GM21528 (cell line): Measurements from ENCODE around the gene DEAF1.
A peak's percentile ranks its signal among the peaks of the same experiment; 100 is the strongest.
"Not testable (repeated sequence)": the region's sequence is repeated elsewhere in the genome, so short reads cannot be mapped to it uniquely, and the experiment has no call there.

Source experiments
- ATAC-seq: cut with Tn5 transposase; IDR thresholded peaks from one replicate; pipeline ENCODE4 v1.9.1; 2021; ENCODE audit warnings: mild to moderate bottlenecking, moderate library complexity; ENCODE audit not compliant: unreplicated experiment, low FRiP score

The DEAF1 gene, protein sequence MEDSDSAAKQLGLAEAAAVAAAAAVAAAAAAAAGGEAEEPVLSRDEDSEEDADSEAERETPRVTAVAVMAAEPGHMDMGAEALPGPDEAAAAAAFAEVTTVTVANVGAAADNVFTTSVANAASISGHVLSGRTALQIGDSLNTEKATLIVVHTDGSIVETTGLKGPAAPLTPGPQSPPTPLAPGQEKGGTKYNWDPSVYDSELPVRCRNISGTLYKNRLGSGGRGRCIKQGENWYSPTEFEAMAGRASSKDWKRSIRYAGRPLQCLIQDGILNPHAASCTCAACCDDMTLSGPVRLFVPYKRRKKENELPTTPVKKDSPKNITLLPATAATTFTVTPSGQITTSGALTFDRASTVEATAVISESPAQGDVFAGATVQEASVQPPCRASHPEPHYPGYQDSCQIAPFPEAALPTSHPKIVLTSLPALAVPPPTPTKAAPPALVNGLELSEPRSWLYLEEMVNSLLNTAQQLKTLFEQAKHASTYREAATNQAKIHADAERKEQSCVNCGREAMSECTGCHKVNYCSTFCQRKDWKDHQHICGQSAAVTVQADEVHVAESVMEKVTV

GRCh38 chr11:694563-695287 lies at the start of gene DEAF1:
DEAF1 (minus strand) TSS chr11:695222; CDS start chr11:695047, 175 bp downstream.
- peak; percentile 75 for ATAC-seq

- ATAC-seq: no peak
These were observed 47.7 kb upstream of the DEAF1 start for GRCh38 chr11:742571-743201.

DNA sequence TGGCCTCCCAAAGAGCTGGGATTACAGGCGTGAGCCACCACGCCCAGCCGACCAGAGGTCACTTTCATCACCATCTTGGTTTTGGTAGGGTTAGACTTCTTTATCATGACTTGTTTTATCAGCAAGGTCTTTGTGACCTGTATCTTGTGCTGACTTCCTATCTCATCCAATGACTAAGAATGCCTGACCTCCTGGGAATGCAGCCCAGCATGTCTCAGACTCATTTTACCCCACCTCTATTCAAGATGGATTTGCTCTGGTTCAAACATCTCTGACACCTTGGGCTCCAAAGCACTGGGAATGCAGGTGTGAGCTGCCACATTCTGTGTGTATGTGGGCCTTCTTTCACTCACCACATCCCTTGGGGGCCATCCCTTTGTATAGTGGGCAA lies 47.1 kb upstream of the DEAF1 start:
- no peak for ATAC-seq

DNA sequence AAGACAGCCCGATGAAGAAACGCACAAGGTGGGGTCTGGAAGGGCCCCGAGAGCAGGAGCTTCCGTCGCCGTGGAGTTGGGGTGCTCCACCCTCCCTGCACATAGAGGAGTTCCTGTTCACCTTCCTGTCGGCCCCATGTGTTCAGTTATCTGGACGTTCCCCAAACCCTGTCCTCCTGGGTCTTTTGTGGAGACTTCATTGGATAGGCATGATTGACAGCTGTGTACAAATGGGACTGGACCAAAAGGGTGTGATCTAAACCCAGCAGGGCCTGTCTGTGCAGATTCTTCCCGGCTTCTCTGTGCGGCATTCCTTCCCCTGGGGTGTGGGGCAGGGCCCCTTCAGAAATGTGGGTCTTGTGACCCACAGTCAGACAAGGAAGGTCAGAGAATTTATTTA lies 42.9 kb upstream of the DEAF1 start:
- ATAC-seq: not testable (repeated sequence)

- no peak for ATAC-seq
These were observed 42.3 kb upstream of the DEAF1 start for GRCh38 chr11:737366-737765.

- not testable (repeated sequence) for ATAC-seq
These were observed 39.5 kb upstream of the DEAF1 start for GRCh38 chr11:734541-734940.

DNA sequence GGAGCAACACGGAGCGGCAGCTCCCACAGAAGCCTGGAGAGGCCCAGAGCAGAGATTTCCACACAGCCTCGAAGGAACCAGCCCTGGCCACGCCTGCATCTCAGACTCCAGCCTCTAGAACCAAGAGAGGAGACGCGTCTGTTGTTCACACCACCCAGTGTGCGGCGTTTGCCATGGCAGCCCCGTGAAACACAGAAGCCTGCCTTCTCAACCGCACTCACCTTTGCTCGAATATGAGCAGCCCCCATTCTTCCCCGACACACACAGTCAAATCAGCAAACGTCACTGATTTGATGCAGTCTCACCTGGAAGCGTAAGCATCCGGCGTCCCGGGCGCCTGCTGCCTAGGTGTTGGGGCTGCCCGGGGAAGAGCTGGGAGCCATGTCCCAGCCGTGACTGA lies 38.0 kb upstream of the DEAF1 start:
- no peak for ATAC-seq

- no peak for ATAC-seq
These were observed 34.6 kb upstream of the DEAF1 start for GRCh38 chr11:729492-730074.

GRCh38 chr11:728901-729491 lies 34.0 kb upstream of the DEAF1 start:
- ATAC-seq: no peak

DNA sequence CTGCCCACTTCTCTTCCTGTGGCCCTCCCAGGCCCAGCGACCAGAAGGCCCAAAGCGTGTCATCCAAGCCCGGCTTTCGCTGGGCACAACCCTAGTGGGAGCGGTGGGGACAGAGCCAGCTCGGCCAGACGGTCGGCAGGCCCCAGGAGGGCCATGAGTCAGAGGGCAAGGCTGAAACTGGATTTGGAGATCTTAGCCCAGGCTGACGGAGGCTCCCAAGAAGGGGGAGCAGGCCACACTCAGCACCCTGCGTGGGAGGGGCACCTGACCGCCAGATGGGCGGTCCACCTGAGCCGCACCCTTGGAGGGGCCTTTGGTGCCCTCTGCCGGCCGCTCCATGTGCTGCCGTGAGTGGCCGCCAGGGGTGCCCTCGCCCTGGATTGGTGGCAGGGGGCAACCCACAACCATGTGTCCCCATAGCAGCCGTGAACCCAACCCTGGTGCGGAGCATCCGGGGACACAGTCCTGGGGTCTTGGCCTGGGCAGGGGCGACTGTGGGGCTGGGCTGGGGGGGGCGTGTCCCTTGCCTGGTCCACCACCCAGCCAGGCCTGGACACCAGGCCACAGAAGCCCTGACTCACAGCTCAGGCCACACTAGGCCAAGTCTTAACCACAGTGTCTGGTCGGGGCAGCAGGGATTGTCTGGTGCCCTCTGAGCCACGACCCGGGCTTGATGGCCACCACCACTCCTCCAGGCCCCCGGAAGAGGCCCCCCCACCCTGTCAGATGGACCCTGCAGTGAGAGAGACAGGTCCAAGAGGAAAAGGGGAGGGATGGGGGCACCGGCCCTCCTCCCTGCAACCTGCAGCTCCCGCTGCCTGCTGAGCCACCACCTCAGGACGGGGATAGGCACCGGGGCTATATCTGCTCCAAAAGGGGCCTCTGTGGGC lies 33.1 kb upstream of the DEAF1 start:
- ATAC-seq: no peak

DNA sequence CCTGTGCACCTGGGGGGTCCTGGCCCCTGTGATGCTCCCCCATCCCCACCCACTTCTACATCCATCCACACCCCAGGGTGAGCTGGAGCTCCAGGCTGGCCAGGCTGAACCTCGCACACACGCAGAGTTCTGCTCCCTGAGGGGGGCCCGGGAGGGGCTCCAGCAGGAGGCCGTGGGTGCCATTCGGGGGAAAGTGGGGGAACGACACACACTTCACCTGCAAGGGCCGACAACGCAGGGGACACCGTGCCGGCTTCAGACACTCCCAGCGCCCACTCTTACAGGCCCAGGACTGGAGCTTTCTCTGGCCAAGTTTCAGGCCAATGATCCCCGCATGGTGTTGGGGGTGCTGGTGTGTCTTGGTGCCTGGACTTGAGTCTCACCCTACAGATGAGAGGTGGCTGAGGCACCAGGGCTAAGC lies 32.3 kb upstream of the DEAF1 start:
- no peak for ATAC-seq

DNA sequence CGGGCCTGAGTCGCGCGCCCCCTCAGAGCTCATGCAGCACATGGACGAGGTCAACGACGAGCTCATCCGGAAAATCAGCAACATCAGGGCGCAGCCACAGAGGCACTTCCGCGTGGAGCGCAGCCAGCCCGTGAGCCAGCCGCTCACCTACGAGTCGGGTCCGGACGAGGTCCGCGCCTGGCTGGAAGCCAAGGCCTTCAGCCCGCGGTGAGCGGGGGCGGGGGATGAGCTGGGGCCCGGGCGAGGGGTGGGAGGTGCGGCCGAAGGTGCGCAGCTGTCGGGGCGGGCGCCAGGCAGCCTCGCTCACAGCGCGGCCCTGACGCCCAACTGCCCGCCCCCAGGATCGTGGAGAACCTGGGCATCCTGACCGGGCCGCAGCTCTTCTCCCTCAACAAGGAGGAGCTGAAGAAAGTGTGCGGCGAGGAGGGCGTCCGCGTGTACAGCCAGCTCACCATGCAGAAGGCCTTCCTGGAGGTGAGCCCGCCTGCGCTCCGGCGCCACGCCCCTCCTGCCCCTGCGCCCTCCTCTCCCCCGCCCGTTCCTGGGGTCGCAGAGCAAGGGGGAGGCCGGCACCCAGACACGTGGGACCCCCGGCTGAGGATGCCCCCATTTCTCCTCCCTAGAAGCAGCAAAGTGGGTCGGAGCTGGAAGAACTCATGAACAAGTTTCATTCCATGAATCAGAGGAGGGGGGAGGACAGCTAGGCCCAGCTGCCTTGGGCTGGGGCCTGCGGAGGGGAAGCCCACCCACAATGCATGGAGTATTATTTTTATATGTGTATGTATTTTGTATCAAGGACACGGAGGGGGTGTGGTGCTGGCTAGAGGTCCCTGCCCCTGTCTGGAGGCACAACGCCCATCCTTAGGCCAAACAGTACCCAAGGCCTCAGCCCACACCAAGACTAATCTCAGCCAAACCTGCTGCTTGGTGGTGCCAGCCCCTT lies 31.5 kb upstream of the DEAF1 start:
- no peak for ATAC-seq

- no peak for ATAC-seq
These were observed 30.7 kb upstream of the DEAF1 start for GRCh38 chr11:725624-726202.

GRCh38 chr11:724778-725386 lies 29.9 kb upstream of the DEAF1 start:
- no peak for ATAC-seq

DNA sequence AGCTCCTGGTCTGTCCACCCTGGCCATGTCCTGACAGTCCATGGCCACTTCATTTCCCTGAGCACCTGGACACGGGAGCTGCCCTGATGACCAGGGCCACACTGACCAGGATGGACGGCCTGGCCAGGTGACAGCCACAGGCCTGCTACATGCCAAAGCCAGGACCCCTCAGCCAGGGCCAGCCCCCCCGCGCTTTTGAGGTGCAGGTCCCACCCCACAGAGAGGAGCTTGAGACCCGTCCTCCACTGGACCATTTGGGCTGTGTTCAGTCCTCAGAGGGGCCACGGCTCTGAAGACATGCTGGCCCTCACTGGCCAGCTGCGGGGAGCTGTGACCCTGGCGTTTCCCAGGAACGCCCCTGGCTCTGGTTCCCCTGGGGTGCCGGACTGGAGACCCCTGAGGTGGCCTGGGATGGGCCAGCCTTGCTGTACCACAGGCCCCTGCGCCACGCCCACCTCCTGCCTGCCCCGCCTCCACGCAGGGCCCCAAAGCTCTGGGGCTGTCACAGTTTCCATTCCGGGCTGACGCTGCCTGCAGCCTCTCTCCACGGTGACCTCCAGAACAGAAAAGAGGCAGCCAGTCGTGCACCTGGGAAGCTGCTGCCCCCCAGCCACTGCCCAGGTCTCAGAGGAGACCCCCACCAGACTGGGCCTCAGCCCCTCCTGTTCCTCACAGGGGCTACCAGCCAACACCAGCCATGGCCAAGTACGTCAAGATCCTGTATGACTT lies 29.2 kb upstream of the DEAF1 start:
- ATAC-seq: no peak

DNA sequence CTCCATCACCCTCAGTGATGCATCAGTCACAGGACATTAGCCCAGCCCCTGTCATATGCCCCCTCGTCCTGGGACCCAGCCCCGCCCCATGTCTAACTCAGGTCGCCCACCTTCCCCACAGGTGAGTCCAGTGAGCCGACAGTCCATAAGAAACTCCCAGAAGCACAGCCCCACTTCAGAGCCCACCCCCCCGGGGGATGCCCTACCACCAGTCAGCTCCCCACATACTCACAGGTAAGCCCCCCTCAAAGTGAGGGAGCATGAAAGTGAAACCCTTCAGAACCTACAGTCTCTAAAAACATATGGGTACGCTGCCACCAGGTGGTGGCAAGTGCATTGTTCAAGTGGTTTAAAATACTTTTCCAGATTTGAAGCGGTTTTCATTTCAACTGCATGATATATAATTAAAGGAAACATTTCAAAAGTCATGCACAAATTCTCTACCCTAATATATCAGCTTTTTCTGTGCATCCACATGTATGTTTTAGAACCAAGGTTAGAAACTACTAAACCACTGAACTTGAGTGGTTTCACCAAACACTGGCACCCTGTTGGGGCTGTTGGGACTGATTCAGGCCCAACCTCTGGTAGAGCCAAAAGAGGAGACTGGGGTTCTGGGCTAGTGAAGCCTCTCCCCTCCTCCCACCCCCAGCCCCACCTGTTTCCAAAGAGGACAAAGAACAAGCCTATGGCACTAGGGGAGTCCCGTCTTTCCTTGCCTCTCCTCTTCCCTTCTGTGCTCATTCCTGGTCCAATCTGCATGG lies 28.3 kb upstream of the DEAF1 start:
- ATAC-seq: no peak
